Astrocyte of the spinal cord (primary cell): ENCODE measurements around the gene TMEM151B.

Experiments used
- DNase-seq: peaks from one replicate; pipeline ENCODE4 v3.0.0; 2011; ENCODE audit warnings: low read depth, low spot score
- H3K4me3 ChIP-seq: 2 replicates; pipeline ENCODE4 v1.5.1; 2011; ENCODE audit warnings: low read depth, mild to moderate bottlenecking, low read length, moderate library complexity
- in situ Hi-C: cut with HindIII; loops from 2 replicates; pipeline ENCODE4 v1.10.0; 2017; ENCODE audit warnings: low sequenced_read_pairs
- TF ChIP-seq, protein P1 (sequence below): IDR thresholded peaks from 2 replicates; pipeline ENCODE4 v1.5.1; 2012; ENCODE audit warnings: low read depth, mild to moderate bottlenecking, low read length, inconsistent platforms

TMEM151B gene

GRCh38 chr6:44271914-44272313 lies 1.7 kb downstream of the TMEM151B start:
- H3K4me3 ChIP-seq: no peak overlapping the region
- no peak for DNase-seq
- in situ Hi-C loops: no loop called here
- TF ChIP-seq, protein P1, sequence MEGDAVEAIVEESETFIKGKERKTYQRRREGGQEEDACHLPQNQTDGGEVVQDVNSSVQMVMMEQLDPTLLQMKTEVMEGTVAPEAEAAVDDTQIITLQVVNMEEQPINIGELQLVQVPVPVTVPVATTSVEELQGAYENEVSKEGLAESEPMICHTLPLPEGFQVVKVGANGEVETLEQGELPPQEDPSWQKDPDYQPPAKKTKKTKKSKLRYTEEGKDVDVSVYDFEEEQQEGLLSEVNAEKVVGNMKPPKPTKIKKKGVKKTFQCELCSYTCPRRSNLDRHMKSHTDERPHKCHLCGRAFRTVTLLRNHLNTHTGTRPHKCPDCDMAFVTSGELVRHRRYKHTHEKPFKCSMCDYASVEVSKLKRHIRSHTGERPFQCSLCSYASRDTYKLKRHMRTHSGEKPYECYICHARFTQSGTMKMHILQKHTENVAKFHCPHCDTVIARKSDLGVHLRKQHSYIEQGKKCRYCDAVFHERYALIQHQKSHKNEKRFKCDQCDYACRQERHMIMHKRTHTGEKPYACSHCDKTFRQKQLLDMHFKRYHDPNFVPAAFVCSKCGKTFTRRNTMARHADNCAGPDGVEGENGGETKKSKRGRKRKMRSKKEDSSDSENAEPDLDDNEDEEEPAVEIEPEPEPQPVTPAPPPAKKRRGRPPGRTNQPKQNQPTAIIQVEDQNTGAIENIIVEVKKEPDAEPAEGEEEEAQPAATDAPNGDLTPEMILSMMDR: no peak

DNA sequence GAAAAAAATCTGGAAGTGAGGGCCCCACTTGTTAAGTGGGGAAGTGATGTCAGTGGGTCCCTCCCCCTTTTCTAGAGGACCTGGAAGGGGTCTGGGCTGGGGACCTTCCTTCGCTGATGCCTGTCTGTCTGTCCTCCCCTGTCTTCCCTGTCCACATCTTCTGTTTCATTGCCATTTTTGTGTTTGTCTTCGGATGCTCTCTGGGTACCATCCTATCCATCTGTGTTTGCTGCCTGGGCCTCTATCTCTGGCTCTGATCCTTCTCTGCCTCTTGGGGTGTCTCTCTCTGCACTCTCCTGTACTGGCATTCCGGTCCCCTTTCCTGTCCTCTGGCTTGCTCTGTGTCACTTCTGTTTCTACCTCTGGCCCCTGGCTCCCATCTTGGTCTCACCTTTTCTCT lies 2.3 kb downstream of the TMEM151B start:
- no peak overlapping the region for H3K4me3 ChIP-seq
- in situ Hi-C loops: no loop called here
- no peak for DNase-seq
- TF ChIP-seq, protein P1: no peak

DNA sequence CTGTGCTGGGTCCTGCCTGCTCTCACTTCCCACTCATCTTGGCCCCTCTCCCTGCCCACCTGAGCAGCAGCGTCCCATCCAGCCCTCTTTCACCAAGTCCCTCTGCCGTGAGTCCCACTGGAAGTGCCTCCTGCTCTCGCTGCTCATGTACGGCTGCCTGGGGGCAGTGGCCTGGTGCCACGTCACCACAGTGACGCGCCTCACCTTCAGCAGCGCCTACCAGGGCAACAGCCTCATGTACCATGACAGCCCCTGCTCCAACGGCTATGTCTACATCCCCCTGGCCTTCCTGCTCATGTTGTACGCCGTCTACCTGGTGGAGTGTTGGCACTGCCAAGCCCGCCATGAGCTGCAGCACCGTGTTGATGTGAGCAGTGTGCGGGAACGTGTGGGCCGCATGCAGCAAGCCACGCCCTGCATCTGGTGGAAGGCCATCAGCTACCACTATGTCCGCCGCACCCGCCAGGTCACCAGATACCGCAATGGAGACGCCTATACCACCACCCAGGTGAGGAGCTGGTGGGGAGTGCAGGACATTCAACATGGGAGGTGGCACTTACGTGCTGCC lies 2.8 kb downstream of the TMEM151B start:
- no peak for DNase-seq
- TF ChIP-seq, protein P1: no peak

DNA sequence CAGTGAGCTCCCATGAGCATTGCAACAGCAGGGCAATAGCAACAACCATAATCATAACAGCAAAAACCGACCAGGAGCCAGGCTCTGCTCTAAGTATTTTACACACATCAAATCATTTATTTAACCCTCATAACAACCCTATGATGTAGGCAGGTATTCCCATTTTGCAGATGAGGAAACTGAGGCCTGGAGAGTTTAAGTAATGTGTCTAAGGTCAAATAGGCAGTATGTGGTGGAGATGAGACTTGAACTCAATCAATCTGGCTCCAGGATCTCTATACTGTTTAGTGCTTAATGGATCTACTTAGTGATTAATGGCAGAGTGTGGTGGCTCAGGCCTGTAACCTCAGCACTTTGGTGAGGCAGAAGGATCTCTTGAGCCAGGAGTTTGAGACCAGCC lies 3.4 kb downstream of the TMEM151B start:
- DNase-seq: no peak
- no peak overlapping the region for H3K4me3 ChIP-seq
- TF ChIP-seq, protein P1: no peak
- in situ Hi-C loops: no loop called here

More for the DNA sequence above, 2.8 kb downstream of the TMEM151B start:
- H3K4me3 ChIP-seq: no peak overlapping the region
- in situ Hi-C loops: no loop called here

GRCh38 chr6:44275271-44275748 lies 5.1 kb downstream of the TMEM151B start:
- TF ChIP-seq, protein P1: no peak
- H3K4me3 ChIP-seq: no peak overlapping the region
- DNase-seq: no peak
- in situ Hi-C loops: no loop called here

GRCh38 chr6:44275749-44276648 lies 5.7 kb downstream of the TMEM151B start:
- no peak for DNase-seq
- in situ Hi-C loops: no loop called here
- no peak overlapping the region for H3K4me3 ChIP-seq
- TF ChIP-seq, protein P1: no peak
